Body of pancreas (tissue), 4 donors: ENCODE measurements around the gene CCDC63.

Experiments used
- CTCF ChIP-seq, 7 experiments: fragments of 450-650 bp in 4 of 7; fragments of 200-600 bp in 3 of 7; sonication (generic) in 3 of 7; IDR thresholded peaks; one replicate each; pipeline ENCODE4 v1.5.1; 2016 to 2019; ENCODE audit warnings: antibody characterized with exemption in 7 of 7
- POLR2A ChIP-seq, 3 donors: fragments of 450-650 bp; IDR thresholded peaks; one replicate each; pipeline ENCODE4 v1.6.1; 2016; ENCODE audit warnings: antibody characterized with exemption in 3 of 3, mild to moderate bottlenecking in 2 of 3

GRCh38 chr12:110888256-110888991 is 41.6 kb downstream of the CCDC63 start:
- no peak for TF ChIP-seq CTCF (IDR thresholded peaks at IDR 0.05)
- TF ChIP-seq POLR2A (IDR thresholded peaks at IDR 0.05) = no peak
